GM19351 (cell line): ENCODE measurements around the gene ASTN2.

Source experiments
- ATAC-seq: cut with Tn5 transposase; IDR thresholded peaks from one replicate; pipeline ENCODE4 v1.9.1; 2021; ENCODE audit warnings: mild to moderate bottlenecking, moderate library complexity; ENCODE audit not compliant: unreplicated experiment

ASTN2 gene

GRCh38 chr9:116653348-116654058 is 761.4 kb downstream of the ASTN2 start:
- ATAC-seq, result no peak

- no peak for ATAC-seq
Measured at GRCh38 chr9:116647515-116647809, 767.4 kb downstream of the ASTN2 start.

- ATAC-seq, result peak; percentile 90
Measured at GRCh38 chr9:116646661-116647514, 768.0 kb downstream of the ASTN2 start.

- ATAC-seq, result no peak
Measured at GRCh38 chr9:116644091-116644688, 770.7 kb downstream of the ASTN2 start.

GRCh38 chr9:116643691-116644090 is 771.2 kb downstream of the ASTN2 start:
- ATAC-seq, result no peak

GRCh38 chr9:116641292-116642059 is 773.4 kb downstream of the ASTN2 start:
- ATAC-seq, result no peak

- ATAC-seq, result no peak
Measured at GRCh38 chr9:116639251-116639741, 775.6 kb downstream of the ASTN2 start.

- ATAC-seq, result peak; percentile 61
Measured at GRCh38 chr9:116635908-116636307, 778.9 kb downstream of the ASTN2 start.

GRCh38 chr9:116632990-116633838 is 781.6 kb downstream of the ASTN2 start:
- no peak for ATAC-seq

GRCh38 chr9:116629634-116630033 is 785.2 kb downstream of the ASTN2 start:
- ATAC-seq, result no peak

- no peak for ATAC-seq
Measured at GRCh38 chr9:116628716-116629115, 786.1 kb downstream of the ASTN2 start.

- no peak for ATAC-seq
Measured at GRCh38 chr9:116627433-116627832, 787.4 kb downstream of the ASTN2 start.

- no peak for ATAC-seq
Measured at GRCh38 chr9:116626762-116627161, 788.1 kb downstream of the ASTN2 start.

- no peak for ATAC-seq
Measured at GRCh38 chr9:116623715-116624114, 791.1 kb downstream of the ASTN2 start.

- no peak for ATAC-seq
Measured at GRCh38 chr9:116617389-116617788, 797.5 kb downstream of the ASTN2 start.

GRCh38 chr9:116616304-116616914 is 798.4 kb downstream of the ASTN2 start:
- ATAC-seq, result no peak

GRCh38 chr9:116608064-116608463 is 806.8 kb downstream of the ASTN2 start:
- ATAC-seq, result no peak

GRCh38 chr9:116605904-116606341 is 808.9 kb downstream of the ASTN2 start:
- no peak for ATAC-seq

- no peak for ATAC-seq
Measured at GRCh38 chr9:116605060-116605459, 809.8 kb downstream of the ASTN2 start.

- no peak for ATAC-seq
Measured at GRCh38 chr9:116604251-116604650, 810.6 kb downstream of the ASTN2 start.
